WTC11 (cell line): ENCODE results near the gene PRM2. TPM values are rescaled to one million over a fixed set of nuclear protein-coding genes. Genes with fewer than 3 reads are reported as not detected.
"Not testable (repeated sequence)": the region's sequence is repeated elsewhere in the genome, so short reads cannot be mapped to it uniquely, and the experiment has no call there.

Experiments
- ATAC-seq: fragments of 200-7000 bp; cut with Tn5 transposase; 2 replicates; pipeline ENCODE4 v1.10.0; 2021; ENCODE audit warnings: mild to moderate bottlenecking, moderate library complexity
- CTCF ChIA-PET: fragments of 300-600 bp; sonication (Branson Sonifier 250); formaldehyde crosslinking; loops from one replicate; lab custom pipeline; 2021; ENCODE audit warnings: antibody characterized with exemption; lab: Charles Lee
- POLR2A ChIA-PET: fragments of 350-600 bp; sonication (Branson Sonifier 250); formaldehyde crosslinking; loops from one replicate; lab custom pipeline; 2021; ENCODE audit warnings: antibody characterized with exemption; lab: Charles Lee
- DNase-seq: peaks from one replicate; pipeline ENCODE4 v3.0.0; 2021; ENCODE audit warnings: low spot score
- H3K27ac Mint-ChIP-seq: 2 replicates; pipeline ENCODE4 v1.8.0; 2021; ENCODE audit warnings: mixed read lengths
- H3K27me3 Mint-ChIP-seq: 2 replicates; pipeline ENCODE4 v1.8.0; 2021; ENCODE audit warnings: low read depth, mild to moderate bottlenecking, moderate library complexity, mixed read lengths
- H3K36me3 Mint-ChIP-seq: 2 replicates; pipeline ENCODE4 v1.8.0; 2021; ENCODE audit warnings: mixed read lengths
- H3K4me1 Mint-ChIP-seq: 2 replicates; pipeline ENCODE4 v1.8.0; 2022; ENCODE audit warnings: mixed read lengths
- H3K4me3 Mint-ChIP-seq: 2 replicates; pipeline ENCODE4 v1.8.0; 2021; ENCODE audit warnings: mild to moderate bottlenecking, moderate library complexity, mixed read lengths
- H3K9me3 Mint-ChIP-seq: 2 replicates; pipeline ENCODE4 v1.8.0; 2021; ENCODE audit warnings: mixed read lengths
- ESRRA ChIP-seq: sonication (generic); formaldehyde crosslinking; IDR thresholded peaks from 2 replicates; pipeline ENCODE4 v1.8.1; 2022; ENCODE audit warnings: mild to moderate bottlenecking, missing genetic modification reagents, borderline replicate concordance
- ETV6 ChIP-seq: sonication (generic); formaldehyde crosslinking; IDR thresholded peaks from 2 replicates; pipeline ENCODE4 v1.8.1; 2022; ENCODE audit warnings: mild to moderate bottlenecking, missing genetic modification reagents
- FOXJ3 ChIP-seq: sonication (generic); formaldehyde crosslinking; IDR thresholded peaks from 2 replicates; pipeline ENCODE4 v1.9.0; 2021; ENCODE audit warnings: missing genetic modification reagents, mild to moderate bottlenecking, borderline replicate concordance
- MXD4 ChIP-seq: fragments of 250-450 bp; sonication (Bioruptor Pico); IDR thresholded peaks from 2 replicates; pipeline ENCODE4 v1.8.0; 2021; ENCODE audit warnings: mild to moderate bottlenecking, moderate library complexity, borderline replicate concordance
- NFYB ChIP-seq: sonication (generic); formaldehyde crosslinking; conservative IDR thresholded peaks from 2 replicates; pipeline ENCODE4 v1.8.0; 2022; ENCODE audit warnings: low read depth, missing genetic modification reagents
- OVOL2 ChIP-seq: fragments of 250-450 bp; sonication (Bioruptor Pico); IDR thresholded peaks from 2 replicates; pipeline ENCODE4 v1.9.0; 2021; ENCODE audit warnings: mild to moderate bottlenecking, borderline replicate concordance
- SMAD3 ChIP-seq: sonication (generic); formaldehyde crosslinking; IDR thresholded peaks from 2 replicates; pipeline ENCODE4 v1.8.0; 2022; ENCODE audit warnings: missing genetic modification reagents, mild to moderate bottlenecking, borderline replicate concordance
- TCF7 ChIP-seq: sonication (generic); formaldehyde crosslinking; IDR thresholded peaks from 2 replicates; pipeline ENCODE4 v1.8.0; 2022; ENCODE audit warnings: mild to moderate bottlenecking, low read depth, missing genetic modification reagents, moderate library complexity
- TEAD1 ChIP-seq: sonication (generic); formaldehyde crosslinking; IDR thresholded peaks from 2 replicates; pipeline ENCODE4 v1.8.0; 2022; ENCODE audit warnings: mild to moderate bottlenecking, missing genetic modification reagents
- ZNF138 ChIP-seq: sonication (generic); formaldehyde crosslinking; conservative IDR thresholded peaks from 2 replicates; pipeline ENCODE4 v1.8.1; 2022; ENCODE audit warnings: mild to moderate bottlenecking, moderate library complexity, missing genetic modification reagents
- ZNF219 ChIP-seq: sonication (generic); formaldehyde crosslinking; IDR thresholded peaks from 2 replicates; pipeline ENCODE4 v1.8.0; 2023; ENCODE audit warnings: missing genetic modification reagents, mild to moderate bottlenecking, borderline replicate concordance
- total RNA-seq: library from RNA; stranded (reverse); gene quantifications from 3 replicates; pipeline ENCODE4 v1.2.3, GENCODE V29; 2021
- TF ChIP-seq, protein P1 (sequence below): sonication (generic); formaldehyde crosslinking; IDR thresholded peaks from 2 replicates; pipeline ENCODE4 v1.8.1; 2023; ENCODE audit warnings: mild to moderate bottlenecking, missing genetic modification reagents, borderline replicate concordance
- TF ChIP-seq, protein P2 (sequence below): sonication (generic); formaldehyde crosslinking; IDR thresholded peaks from 2 replicates; pipeline ENCODE4 v1.8.0; 2022; ENCODE audit warnings: mild to moderate bottlenecking, missing genetic modification reagents
- TF ChIP-seq, protein P3 (sequence below): sonication (generic); formaldehyde crosslinking; IDR thresholded peaks from 2 replicates; pipeline ENCODE4 v1.8.0; 2022; ENCODE audit warnings: missing genetic modification reagents
- TF ChIP-seq, protein P4 (sequence below): fragments of 200-600 bp; IDR thresholded peaks from 2 replicates; pipeline ENCODE4 v1.8.0; 2022; ENCODE audit warnings: antibody characterized with exemption
- TF ChIP-seq, protein P5 (sequence below): sonication (generic); formaldehyde crosslinking; IDR thresholded peaks from 2 replicates; pipeline ENCODE4 v1.8.1; 2022; ENCODE audit warnings: low read depth, mild to moderate bottlenecking, moderate library complexity, missing genetic modification reagents, borderline replicate concordance

PRM2 gene
- total RNA-seq, 1 experiment from 2014 or later, result not detected

DNA sequence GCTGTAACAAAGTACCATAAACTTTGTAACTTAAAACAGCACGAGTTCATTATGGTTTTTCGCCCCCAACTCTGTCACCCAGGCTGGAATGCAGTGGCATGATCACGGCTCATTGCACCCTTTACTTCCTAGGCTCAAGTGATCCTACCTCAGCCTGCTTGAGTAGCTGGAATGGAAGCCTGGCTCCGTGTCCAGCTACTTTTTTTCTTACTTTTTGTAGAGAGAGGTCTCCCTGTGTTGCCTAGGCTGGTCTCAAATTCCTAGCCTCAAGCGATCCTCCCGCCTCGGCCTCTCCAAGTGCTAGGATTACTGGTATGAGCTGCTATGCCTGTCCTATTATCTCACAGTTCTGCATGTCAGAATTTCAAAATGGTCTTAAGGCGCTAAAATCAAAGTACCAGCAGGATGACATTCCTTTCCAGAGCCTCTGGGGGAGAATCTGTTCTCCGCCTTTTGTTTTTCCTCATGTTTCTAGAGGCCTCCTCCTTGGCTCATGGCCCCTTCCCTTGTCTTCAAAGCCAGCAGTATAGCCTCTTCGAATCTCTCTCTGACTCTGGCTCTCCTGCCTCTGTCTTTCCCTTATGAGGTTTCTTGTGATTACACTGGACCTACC lies 14.9 kb upstream of the PRM2 start:
- Mint-ChIP-seq H3K4me3 (no peak overlapping the region), H3K36me3 (no peaks in the 10 kb centered on the region), H3K27ac (peak overlapping the region; percentile 17), H3K4me1 (peaks cover 20% of the 10 kb centered on the region), H3K9me3 (no peaks in the 10 kb centered on the region), H3K27me3 (no peaks in the 10 kb centered on the region; the same call in 1 of the 2 replicates)
- DNase-seq (no peak), ATAC-seq (peak; percentile 83)
- CTCF ChIA-PET, result interaction anchor here (1.2 to 2.3 kb wide), 3 partner anchors 35 to 65 kb away, joined by 3 to 13 read pairs (median 9); partner anchors contain the start of gene SOCS1
- TF ChIP-seq OVOL2 (CRISPR knock-in tag), result no peak
- TF ChIP-seq, protein P1, sequence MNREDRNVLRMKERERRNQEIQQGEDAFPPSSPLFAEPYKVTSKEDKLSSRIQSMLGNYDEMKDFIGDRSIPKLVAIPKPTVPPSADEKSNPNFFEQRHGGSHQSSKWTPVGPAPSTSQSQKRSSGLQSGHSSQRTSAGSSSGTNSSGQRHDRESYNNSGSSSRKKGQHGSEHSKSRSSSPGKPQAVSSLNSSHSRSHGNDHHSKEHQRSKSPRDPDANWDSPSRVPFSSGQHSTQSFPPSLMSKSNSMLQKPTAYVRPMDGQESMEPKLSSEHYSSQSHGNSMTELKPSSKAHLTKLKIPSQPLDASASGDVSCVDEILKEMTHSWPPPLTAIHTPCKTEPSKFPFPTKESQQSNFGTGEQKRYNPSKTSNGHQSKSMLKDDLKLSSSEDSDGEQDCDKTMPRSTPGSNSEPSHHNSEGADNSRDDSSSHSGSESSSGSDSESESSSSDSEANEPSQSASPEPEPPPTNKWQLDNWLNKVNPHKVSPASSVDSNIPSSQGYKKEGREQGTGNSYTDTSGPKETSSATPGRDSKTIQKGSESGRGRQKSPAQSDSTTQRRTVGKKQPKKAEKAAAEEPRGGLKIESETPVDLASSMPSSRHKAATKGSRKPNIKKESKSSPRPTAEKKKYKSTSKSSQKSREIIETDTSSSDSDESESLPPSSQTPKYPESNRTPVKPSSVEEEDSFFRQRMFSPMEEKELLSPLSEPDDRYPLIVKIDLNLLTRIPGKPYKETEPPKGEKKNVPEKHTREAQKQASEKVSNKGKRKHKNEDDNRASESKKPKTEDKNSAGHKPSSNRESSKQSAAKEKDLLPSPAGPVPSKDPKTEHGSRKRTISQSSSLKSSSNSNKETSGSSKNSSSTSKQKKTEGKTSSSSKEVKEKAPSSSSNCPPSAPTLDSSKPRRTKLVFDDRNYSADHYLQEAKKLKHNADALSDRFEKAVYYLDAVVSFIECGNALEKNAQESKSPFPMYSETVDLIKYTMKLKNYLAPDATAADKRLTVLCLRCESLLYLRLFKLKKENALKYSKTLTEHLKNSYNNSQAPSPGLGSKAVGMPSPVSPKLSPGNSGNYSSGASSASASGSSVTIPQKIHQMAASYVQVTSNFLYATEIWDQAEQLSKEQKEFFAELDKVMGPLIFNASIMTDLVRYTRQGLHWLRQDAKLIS (CRISPR knock-in tag), result no peak
- TF ChIP-seq ESRRA, result no peak
- no peak for TF ChIP-seq ETV6 (CRISPR knock-in tag)
- TF ChIP-seq SMAD3, result no peak
- TF ChIP-seq ZNF219 (CRISPR knock-in tag), result no peak
- TF ChIP-seq TCF7 (CRISPR knock-in tag), result no peak
- no peak for TF ChIP-seq MXD4 (CRISPR knock-in tag)
- POLR2A ChIA-PET, result interaction anchor here (0.7 kb wide), 1 partner anchor 36 kb away, joined by 4 read pairs; the partner anchor contains the start of gene SOCS1

DNA sequence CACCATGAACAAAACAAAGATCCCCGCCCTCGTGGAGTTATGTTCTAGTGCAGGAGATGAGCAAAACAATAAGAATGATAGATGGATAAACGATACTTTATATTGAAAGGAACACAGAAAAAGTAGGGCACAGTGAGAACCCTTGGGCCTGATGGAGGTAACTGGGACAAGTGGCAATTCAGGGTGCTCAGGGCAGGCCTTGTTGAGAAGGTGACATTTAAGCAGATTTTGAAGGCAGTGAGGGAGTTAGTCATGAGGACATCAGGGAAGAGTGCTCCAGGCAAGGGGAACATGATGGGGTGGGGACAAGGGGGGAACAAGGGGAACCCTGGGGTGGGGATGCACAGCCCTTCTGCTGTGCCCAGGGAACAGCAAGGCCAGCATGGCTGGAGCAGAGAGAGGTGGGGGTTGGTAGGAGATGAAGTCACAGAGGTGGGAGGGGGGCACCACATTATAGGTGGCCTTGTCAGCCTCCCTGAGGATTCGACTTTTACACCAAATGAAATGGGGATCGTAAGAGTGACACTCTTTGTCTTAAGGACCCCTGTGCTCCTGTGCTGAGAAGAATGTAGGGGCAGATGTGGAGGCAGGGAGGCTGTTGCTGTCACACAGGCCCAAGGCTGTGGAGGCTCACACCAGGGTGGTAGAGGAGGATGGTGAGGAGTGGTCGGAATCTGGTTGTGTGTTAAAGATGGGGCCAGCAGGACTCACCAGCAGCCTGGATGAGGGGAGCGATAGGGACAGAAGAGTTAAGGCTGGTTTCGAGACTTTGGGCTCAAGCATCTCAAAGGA lies 14.0 kb upstream of the PRM2 start:
- Mint-ChIP-seq H3K27me3 (no peaks in the 10 kb centered on the region; the same call in 1 of the 2 replicates), H3K4me3 (no peak overlapping the region)
- DNase-seq, result no peak
- TF ChIP-seq NFYB, result no peak
- TF ChIP-seq, all 79 proteins: peak for 0
- ChIA-PET CTCF (interaction anchor here (1.8 to 2.3 kb wide), 2 partner anchors 34 to 66 kb away, joined by 9 to 13 read pairs; partner anchors contain the start of gene SOCS1), POLR2A (interaction anchor here (0.7 kb wide), 1 partner anchor 35 kb away, joined by 4 read pairs; the partner anchor contains the start of gene SOCS1)
- Mint-ChIP-seq H3K27ac (no peak overlapping the region), H3K36me3 (no peaks in the 10 kb centered on the region), H3K9me3 (no peaks in the 10 kb centered on the region), H3K4me1 (peaks cover 21% of the 10 kb centered on the region)
- ATAC-seq, result no peak

DNA sequence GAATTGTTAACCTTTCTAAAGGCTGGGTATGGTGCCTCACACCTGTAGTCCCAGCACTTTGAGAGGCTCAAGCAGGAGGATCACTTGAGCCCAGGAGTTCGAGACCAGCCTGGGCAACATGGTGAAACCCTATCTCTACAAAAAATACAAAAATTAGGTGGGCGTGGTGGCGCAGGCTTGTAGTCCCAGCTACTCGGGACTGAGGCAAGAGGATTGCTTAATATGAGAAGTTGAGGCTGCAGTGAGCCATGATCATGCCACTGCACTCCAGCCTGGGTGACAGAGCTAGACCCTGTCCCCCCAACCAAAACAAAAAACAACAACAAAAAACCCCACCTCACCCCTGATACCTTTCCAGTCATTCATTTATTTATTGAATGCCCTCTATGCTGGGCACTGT lies 13.4 kb upstream of the PRM2 start:
- CTCF ChIA-PET, H3K27me3 Mint-ChIP-seq, DNase-seq, ATAC-seq, H3K9me3 Mint-ChIP-seq, H3K4me3 Mint-ChIP-seq, POLR2A ChIA-PET, H3K27ac Mint-ChIP-seq, H3K36me3 Mint-ChIP-seq: not testable (repeated sequence)
- H3K4me1 Mint-ChIP-seq, result peaks cover 22% of the 10 kb centered on the region

DNA sequence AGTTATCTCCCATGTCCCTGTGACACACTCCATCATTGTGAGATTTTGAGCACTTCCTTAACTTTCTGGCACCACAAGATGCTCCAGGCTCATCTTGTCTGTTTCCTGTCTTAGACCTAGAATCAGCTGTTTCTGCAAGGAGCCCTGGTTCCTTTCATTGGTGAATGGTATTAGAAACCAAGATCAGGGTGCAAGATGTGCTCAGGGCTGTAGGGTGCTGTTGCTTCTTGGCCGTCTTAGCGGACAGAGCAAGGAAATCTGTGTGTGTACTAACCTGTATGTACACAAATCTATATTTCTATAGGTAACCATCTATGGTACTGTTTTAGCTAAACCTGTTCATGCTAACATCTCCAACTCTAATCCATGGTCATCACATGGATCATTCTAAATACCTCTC lies 12.9 kb upstream of the PRM2 start:
- Mint-ChIP-seq H3K4me3 (no peak overlapping the region), H3K36me3 (no peaks in the 10 kb centered on the region), H3K9me3 (no peaks in the 10 kb centered on the region), H3K27ac (no peak overlapping the region), H3K4me1 (peaks cover 22% of the 10 kb centered on the region), H3K27me3 (no peaks in the 10 kb centered on the region; the same call in 1 of the 2 replicates)
- DNase-seq (no peak), ATAC-seq (no peak)
- POLR2A ChIA-PET, result no interaction called here
- CTCF ChIA-PET, result interaction anchor here (1.1 kb wide), 1 partner anchor 26 kb away, joined by 3 read pairs; no protein-coding TSS in a partner anchor
- TF ChIP-seq, protein P2, sequence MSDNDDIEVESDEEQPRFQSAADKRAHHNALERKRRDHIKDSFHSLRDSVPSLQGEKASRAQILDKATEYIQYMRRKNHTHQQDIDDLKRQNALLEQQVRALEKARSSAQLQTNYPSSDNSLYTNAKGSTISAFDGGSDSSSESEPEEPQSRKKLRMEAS (CRISPR knock-in tag), result no peak
- TF ChIP-seq ZNF138 (CRISPR knock-in tag) (no peak), TCF7 (CRISPR knock-in tag) (no peak), TEAD1 (CRISPR knock-in tag) (no peak), FOXJ3 (CRISPR knock-in tag) (no peak)
- TF ChIP-seq, protein P3, sequence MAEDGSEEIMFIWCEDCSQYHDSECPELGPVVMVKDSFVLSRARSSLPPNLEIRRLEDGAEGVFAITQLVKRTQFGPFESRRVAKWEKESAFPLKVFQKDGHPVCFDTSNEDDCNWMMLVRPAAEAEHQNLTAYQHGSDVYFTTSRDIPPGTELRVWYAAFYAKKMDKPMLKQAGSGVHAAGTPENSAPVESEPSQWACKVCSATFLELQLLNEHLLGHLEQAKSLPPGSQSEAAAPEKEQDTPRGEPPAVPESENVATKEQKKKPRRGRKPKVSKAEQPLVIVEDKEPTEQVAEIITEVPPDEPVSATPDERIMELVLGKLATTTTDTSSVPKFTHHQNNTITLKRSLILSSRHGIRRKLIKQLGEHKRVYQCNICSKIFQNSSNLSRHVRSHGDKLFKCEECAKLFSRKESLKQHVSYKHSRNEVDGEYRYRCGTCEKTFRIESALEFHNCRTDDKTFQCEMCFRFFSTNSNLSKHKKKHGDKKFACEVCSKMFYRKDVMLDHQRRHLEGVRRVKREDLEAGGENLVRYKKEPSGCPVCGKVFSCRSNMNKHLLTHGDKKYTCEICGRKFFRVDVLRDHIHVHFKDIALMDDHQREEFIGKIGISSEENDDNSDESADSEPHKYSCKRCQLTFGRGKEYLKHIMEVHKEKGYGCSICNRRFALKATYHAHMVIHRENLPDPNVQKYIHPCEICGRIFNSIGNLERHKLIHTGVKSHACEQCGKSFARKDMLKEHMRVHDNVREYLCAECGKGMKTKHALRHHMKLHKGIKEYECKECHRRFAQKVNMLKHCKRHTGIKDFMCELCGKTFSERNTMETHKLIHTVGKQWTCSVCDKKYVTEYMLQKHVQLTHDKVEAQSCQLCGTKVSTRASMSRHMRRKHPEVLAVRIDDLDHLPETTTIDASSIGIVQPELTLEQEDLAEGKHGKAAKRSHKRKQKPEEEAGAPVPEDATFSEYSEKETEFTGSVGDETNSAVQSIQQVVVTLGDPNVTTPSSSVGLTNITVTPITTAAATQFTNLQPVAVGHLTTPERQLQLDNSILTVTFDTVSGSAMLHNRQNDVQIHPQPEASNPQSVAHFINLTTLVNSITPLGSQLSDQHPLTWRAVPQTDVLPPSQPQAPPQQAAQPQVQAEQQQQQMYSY, result no peak
- TF ChIP-seq, protein P4, sequence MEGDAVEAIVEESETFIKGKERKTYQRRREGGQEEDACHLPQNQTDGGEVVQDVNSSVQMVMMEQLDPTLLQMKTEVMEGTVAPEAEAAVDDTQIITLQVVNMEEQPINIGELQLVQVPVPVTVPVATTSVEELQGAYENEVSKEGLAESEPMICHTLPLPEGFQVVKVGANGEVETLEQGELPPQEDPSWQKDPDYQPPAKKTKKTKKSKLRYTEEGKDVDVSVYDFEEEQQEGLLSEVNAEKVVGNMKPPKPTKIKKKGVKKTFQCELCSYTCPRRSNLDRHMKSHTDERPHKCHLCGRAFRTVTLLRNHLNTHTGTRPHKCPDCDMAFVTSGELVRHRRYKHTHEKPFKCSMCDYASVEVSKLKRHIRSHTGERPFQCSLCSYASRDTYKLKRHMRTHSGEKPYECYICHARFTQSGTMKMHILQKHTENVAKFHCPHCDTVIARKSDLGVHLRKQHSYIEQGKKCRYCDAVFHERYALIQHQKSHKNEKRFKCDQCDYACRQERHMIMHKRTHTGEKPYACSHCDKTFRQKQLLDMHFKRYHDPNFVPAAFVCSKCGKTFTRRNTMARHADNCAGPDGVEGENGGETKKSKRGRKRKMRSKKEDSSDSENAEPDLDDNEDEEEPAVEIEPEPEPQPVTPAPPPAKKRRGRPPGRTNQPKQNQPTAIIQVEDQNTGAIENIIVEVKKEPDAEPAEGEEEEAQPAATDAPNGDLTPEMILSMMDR, result no peak
- TF ChIP-seq, protein P5, sequence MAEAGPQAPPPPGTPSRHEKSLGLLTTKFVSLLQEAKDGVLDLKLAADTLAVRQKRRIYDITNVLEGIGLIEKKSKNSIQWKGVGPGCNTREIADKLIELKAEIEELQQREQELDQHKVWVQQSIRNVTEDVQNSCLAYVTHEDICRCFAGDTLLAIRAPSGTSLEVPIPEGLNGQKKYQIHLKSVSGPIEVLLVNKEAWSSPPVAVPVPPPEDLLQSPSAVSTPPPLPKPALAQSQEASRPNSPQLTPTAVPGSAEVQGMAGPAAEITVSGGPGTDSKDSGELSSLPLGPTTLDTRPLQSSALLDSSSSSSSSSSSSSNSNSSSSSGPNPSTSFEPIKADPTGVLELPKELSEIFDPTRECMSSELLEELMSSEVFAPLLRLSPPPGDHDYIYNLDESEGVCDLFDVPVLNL (CRISPR knock-in tag), result no peak
